Measurements from ENCODE around the gene MLLT11. TPM values are rescaled to one million over a fixed set of nuclear protein-coding genes. Genes with fewer than 3 reads are reported as not detected.

Gene MLLT11
- total RNA-seq, 1 donor from 2014 or later: 0.67 TPM

DNA sequence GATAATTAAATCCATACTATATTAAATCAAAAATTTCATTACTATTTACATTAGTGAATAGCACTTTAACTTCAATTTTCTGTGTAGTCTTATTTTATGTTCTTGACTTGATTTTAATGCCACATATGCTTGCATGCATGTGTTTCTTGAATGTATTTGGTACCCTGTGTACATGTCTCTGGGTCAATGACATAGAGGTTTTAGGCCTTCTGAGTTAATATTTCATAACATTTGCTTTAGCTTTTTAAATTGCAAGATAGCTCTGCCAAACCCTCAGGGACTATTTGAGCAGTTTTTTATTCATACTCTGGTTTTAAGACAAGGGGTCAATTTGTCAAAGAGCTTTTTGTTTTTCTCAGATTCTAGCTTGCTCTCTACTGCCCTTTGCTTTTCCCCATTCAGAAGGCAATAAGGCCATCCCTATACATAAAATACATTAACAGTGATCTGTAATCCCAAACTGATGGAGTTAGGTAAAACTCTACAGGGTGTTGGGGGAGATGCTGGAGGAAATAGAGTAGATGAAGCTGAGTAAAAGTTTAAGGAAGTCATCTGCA, 5.0 kb downstream of the MLLT11 start:
- no peak overlapping the region for H3K27ac Mint-ChIP-seq
- no peak overlapping the region for H3K4me3 Mint-ChIP-seq
- TF ChIP-seq CTCF (IDR thresholded peaks at IDR 0.05): no peak
- ChIA-PET CTCF (no interaction called here), POLR2A (interaction anchor here (0.5 to 0.9 kb wide), 2 partner anchors 12 to 23 kb away, joined by 3 read pairs; no protein-coding TSS in a partner anchor)
- peaks cover 15% of the 10 kb centered on the region for H3K4me1 Mint-ChIP-seq
- H3K9me3 Mint-ChIP-seq: no peaks in the 10 kb centered on the region
- ATAC-seq (ENCODE audit: low read depth): no peak
- no peak for DNase-seq
- H3K27me3 Mint-ChIP-seq: no peaks in the 10 kb centered on the region
- H3K36me3 Mint-ChIP-seq (ENCODE audit: low read depth): peaks cover 2% of the 10 kb centered on the region
- intact Hi-C loops (cut with micrococcal nuclease): no loop called here

- CTCF ChIA-PET: no interaction called here
- Mint-ChIP-seq H3K36me3 (ENCODE audit: low read depth) (peaks cover 10% of the 10 kb centered on the region), H3K4me3 (no peak overlapping the region), H3K9me3 (no peaks in the 10 kb centered on the region), H3K4me1 (peaks cover 16% of the 10 kb centered on the region), H3K27me3 (no peaks in the 10 kb centered on the region), H3K27ac (no peak overlapping the region)
- intact Hi-C loops (cut with micrococcal nuclease): no loop called here
- POLR2A ChIA-PET: interaction anchor here (2.1 kb wide), 1 partner anchor 9 kb away, joined by 7 read pairs; no protein-coding TSS in a partner anchor
- DNase-seq: no peak
- no peak for TF ChIP-seq CTCF (IDR thresholded peaks at IDR 0.05)
- ATAC-seq (ENCODE audit: low read depth): no peak
These were observed 7.0 kb downstream of the MLLT11 start for GRCh38 chr1:151067185-151067584.

DNA sequence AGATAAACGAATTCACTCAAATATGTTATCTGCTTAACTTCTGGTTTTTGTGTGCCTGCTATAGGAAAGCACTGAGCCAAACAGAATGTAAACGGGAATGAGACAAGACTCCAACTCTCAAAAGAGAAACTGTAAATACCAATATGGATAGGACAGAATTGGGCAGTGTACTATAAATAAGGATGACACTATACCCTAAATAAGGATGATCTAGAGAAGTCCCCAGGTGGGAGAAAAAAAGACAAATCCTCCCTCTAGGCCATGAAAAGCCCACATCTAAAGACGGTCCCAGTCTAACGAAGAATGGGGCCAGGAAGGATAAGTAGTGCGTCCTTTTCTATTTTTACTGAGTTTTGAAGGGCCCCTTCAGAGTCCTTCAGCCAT, 8.9 kb downstream of the MLLT11 start:
- TF ChIP-seq CTCF (IDR thresholded peaks at IDR 0.05): no peak
- POLR2A ChIA-PET: interaction anchor here (1.5 to 3.2 kb wide), 2 partner anchors 10 to 62 kb away, joined by 5 to 98 read pairs; partner anchors contain the start of genes CDC42SE1 and MLLT11
- Mint-ChIP-seq H3K9me3 (no peaks in the 10 kb centered on the region), H3K27me3 (no peaks in the 10 kb centered on the region), H3K36me3 (ENCODE audit: low read depth) (peaks cover 14% of the 10 kb centered on the region), H3K4me3 (peak overlapping the region; percentile 68), H3K4me1 (peaks cover 16% of the 10 kb centered on the region), H3K27ac (peak overlapping the region; percentile 68)
- CTCF ChIA-PET: no interaction called here
- ATAC-seq (ENCODE audit: low read depth): no peak
- intact Hi-C loops (cut with micrococcal nuclease): no loop called here
- DNase-seq: no peak

DNA sequence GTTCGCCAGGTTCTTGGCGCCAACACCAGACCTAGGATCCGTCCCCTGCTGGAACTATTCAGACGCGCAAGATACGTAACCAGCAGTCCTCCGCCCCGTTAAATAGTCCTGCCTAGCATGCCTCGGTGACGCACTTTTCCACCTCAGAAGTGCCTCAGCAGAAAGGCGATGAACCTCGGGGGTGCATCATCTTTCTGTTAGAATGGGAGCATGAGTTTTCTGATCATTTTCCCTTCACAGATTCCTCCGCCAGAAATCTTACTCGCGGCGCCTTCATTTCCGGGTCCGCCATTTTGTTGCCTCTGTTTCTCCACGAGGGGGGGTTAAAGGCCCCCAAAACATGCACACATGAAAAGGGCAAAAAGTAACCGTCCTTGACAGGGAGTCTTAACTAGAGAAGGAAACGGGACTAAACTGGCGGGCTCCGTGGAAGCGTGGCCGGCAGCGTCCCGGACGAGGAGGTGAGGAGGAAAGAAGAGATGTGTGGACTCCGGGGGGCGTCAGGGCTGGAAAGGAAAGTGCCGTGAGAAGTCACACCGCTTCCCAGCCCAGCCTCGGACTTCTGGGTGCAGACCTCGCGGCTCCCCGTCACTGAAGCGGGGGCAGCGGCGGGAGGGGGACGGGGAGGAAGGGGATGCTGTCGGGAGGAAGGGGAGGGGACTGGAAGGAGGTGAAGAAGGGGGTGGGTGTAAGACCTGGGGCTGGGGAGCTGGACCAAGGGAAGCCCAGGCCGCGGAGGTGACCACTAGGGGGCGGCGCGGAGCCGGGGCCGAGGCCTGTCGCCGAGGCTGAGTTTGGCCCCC, 10.5 kb downstream of the MLLT11 start, which contains the start of gene GABPB2:
Gene GABPB2, plus strand, starts transcription at position 288 of the 803 bp plus-strand sequence. CDS start 17,429 bp downstream, outside the sequence.
- no peaks in the 10 kb centered on the region for H3K27me3 Mint-ChIP-seq
- ChIA-PET POLR2A (interaction anchor here (0.5 to 3.3 kb wide), 24 partner anchors 12 to 750 kb away, joined by 3 to 98 read pairs (median 5); partner anchors contain the start of genes C1orf56, CDC42SE1, CERS2 and FALEC), CTCF (interaction anchor here (0.5 to 2.1 kb wide), 13 partner anchors 8 to 134 kb away, joined by 3 to 12 read pairs (median 3); partner anchors contain the start of genes C1orf56, CDC42SE1, MLLT11 and TNFAIP8L2)
- ATAC-seq (ENCODE audit: low read depth) (peak; percentile 87), DNase-seq (peak; percentile 89)
- intact Hi-C loops (cut with micrococcal nuclease): loop anchor here (1.0 to 2.0 kb wide), 11 partner anchors 11 to 212 kb away; partner anchors contain the start of genes CDC42SE1, LYSMD1, PRUNE1 and PSMD4
- H3K27ac Mint-ChIP-seq: peak within 1 kb of the TSS; percentile 100
- peak within 1 kb of the TSS; percentile 97 for H3K4me3 Mint-ChIP-seq
- peaks cover 20% of the 10 kb centered on the region for H3K36me3 Mint-ChIP-seq (ENCODE audit: low read depth)
- peak; percentile 25 for TF ChIP-seq CTCF (IDR thresholded peaks at IDR 0.05)
- H3K4me1 Mint-ChIP-seq: peaks cover 16% of the 10 kb centered on the region
- H3K9me3 Mint-ChIP-seq: no peaks in the 10 kb centered on the region
